Measurements from ENCODE around the gene ZNF106. TPM values are rescaled to one million over a fixed set of nuclear protein-coding genes. Genes with fewer than 3 reads are reported as not detected.

ZNF106 gene
- total RNA-seq (2021) (98.1 and 102 TPM in 2 replicates), Bru-seq, nascent RNA (percentile 80 among the genes with signal in this experiment), BruChase-seq, experiment 1, labeled RNA remaining after a 2-hour chase (percentile 90 among the genes with signal in this experiment), BruChase-seq, experiment 2, labeled RNA remaining after a 6-hour chase (percentile 96 among the genes with signal in this experiment)
- long read RNA-seq, partial matches to known transcripts, result 17 of 50 reads
- long read RNA-seq, other reads (novel, unspliced or antisense), result 33 of 50 reads

DNA sequence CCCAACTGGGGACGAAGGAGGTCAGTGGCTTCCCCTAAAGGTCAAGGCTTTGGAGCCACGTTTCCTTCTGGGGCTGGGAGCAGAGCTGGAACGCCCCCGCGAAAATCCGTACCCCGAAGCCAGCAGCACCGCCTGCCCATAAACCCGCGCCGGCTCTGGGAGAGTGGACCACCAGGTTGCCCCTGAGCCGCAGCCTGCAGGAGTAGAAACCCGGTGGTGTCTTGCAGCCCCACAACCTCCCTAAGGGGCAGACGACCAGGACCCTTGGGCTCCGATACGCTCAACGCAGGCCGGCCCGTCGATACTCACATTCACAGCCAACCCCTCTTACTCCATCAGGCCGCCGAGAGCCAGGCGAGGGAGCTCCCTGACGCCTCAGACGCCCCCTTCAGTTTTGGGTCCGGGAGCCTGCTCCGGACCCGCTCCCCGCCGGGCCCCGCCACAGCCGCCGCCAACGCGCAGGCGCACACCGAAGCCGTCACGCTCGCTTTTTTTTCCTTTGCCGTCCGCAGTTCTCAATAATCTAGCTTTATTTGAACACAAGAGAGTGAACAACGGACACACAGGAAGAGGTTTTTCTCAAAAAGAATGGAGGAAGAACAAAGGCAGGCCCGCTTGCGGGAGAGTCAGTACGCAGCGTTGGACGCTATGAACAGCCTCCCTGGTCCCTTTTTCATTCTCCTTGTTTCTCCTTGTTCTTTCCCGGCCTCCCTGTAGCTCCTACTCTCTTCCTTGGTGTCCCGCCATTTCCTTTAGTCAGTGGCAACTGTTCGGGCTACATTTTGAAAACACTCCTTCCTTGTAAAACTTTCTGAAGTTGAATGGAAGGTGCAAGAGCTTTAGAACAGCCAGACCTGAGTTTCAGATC, at the start of gene ZNF106:
Gene ZNF106 (minus strand): TSS at position 471 of the 868 bp plus-strand sequence. CDS start 18,852 bp downstream, outside the sequence.
- intact Hi-C loops (cut with micrococcal nuclease; ENCODE audit: unreplicated experiment), result loop anchor here (10.0 kb wide), 1 partner anchor 164 kb away; no protein-coding TSS in a partner anchor
- no peaks in the 10 kb centered on the region for H3K36me3 ChIP-seq (ENCODE audit: insufficient read depth, low read length, poor library complexity, severe bottlenecking)
- no peaks in the 10 kb centered on the region for H3K27me3 ChIP-seq (replicated peaks; ENCODE audit: insufficient read depth, low read depth, low read length, poor library complexity)
- no peaks in the 10 kb centered on the region for H3K9me3 ChIP-seq (ENCODE audit: low read depth, low read length, poor library complexity, severe bottlenecking)
- H3K4me1 ChIP-seq (ENCODE audit: insufficient read depth, low read length, poor library complexity, severe bottlenecking), result peaks cover 4% of the 10 kb centered on the region
- TF ChIP-seq, protein P1, sequence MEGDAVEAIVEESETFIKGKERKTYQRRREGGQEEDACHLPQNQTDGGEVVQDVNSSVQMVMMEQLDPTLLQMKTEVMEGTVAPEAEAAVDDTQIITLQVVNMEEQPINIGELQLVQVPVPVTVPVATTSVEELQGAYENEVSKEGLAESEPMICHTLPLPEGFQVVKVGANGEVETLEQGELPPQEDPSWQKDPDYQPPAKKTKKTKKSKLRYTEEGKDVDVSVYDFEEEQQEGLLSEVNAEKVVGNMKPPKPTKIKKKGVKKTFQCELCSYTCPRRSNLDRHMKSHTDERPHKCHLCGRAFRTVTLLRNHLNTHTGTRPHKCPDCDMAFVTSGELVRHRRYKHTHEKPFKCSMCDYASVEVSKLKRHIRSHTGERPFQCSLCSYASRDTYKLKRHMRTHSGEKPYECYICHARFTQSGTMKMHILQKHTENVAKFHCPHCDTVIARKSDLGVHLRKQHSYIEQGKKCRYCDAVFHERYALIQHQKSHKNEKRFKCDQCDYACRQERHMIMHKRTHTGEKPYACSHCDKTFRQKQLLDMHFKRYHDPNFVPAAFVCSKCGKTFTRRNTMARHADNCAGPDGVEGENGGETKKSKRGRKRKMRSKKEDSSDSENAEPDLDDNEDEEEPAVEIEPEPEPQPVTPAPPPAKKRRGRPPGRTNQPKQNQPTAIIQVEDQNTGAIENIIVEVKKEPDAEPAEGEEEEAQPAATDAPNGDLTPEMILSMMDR (conservative IDR thresholded peaks at IDR 0.05; ENCODE audit: low read depth, low read length), result peak; percentile 33; the same call in 1 of the 2 replicates
- TF ChIP-seq EZH2 (IDR thresholded peaks at IDR 0.05; ENCODE audit: borderline replicate concordance, low read depth, low read length, poor library complexity, severe bottlenecking), result no peak
- peak; percentile 94 for DNase-seq (ENCODE audit: low spot score)
- CTCF ChIA-PET, result no interaction called here
- BruUV-seq (replicated peaks), result no TSS peak
- peak within 1 kb of the TSS; percentile 82 for H3K4me3 ChIP-seq (ENCODE audit: low read depth, low read length, poor library complexity, severe bottlenecking)
- H3K27ac ChIP-seq (ENCODE audit: low read depth, low read length, poor library complexity, severe bottlenecking), result peak within 1 kb of the TSS; percentile 95
- POLR2A ChIA-PET (ENCODE audit: low non-redundant PET), result interaction anchor here (0.7 kb wide), 1 partner anchor 8 kb away, joined by 3 read pairs; no protein-coding TSS in a partner anchor

DNA sequence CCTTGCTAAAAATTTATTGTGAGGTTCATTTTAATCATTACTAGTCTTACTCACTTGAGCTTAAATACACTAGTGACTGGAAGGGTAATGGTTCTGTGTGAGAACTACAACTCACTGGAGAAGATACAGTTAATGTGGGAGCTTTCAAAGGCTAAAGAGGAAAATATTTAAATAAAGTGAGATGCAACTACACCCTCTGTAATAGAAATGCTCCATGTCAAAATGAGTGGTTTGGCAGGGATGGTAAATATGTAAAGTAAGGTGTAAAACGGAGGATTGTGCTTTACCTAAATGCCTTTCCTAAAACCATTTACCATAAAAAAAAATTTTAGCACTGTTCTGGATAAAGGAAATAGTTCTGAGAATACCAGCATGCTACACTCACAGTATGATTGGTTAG, 42.3 kb upstream of the ZNF106 start:
- Histone ChIP-seq H3K4me1 (ENCODE audit: insufficient read depth, low read length, poor library complexity, severe bottlenecking) (no peaks in the 10 kb centered on the region), H3K27me3 (replicated peaks; ENCODE audit: insufficient read depth, low read depth, low read length, poor library complexity) (no peaks in the 10 kb centered on the region), H3K4me3 (ENCODE audit: low read depth, low read length, poor library complexity, severe bottlenecking) (no peak overlapping the region), H3K27ac (ENCODE audit: low read depth, low read length, poor library complexity, severe bottlenecking) (no peak overlapping the region), H3K9me3 (ENCODE audit: low read depth, low read length, poor library complexity, severe bottlenecking) (no peaks in the 10 kb centered on the region), H3K36me3 (ENCODE audit: insufficient read depth, low read length, poor library complexity, severe bottlenecking) (peaks cover 45% of the 10 kb centered on the region)
- no TSS peak for BruUV-seq (replicated peaks)
- no peak for TF ChIP-seq EZH2 (IDR thresholded peaks at IDR 0.05; ENCODE audit: borderline replicate concordance, low read depth, low read length, poor library complexity, severe bottlenecking)
- TF ChIP-seq, protein P1 (conservative IDR thresholded peaks at IDR 0.05; ENCODE audit: low read depth, low read length), result no peak
- POLR2A ChIA-PET (ENCODE audit: low non-redundant PET), result no interaction called here
- intact Hi-C loops (cut with micrococcal nuclease; ENCODE audit: unreplicated experiment), result no loop called here
- CTCF ChIA-PET, result no interaction called here
- DNase-seq (ENCODE audit: low spot score), result no peak

DNA sequence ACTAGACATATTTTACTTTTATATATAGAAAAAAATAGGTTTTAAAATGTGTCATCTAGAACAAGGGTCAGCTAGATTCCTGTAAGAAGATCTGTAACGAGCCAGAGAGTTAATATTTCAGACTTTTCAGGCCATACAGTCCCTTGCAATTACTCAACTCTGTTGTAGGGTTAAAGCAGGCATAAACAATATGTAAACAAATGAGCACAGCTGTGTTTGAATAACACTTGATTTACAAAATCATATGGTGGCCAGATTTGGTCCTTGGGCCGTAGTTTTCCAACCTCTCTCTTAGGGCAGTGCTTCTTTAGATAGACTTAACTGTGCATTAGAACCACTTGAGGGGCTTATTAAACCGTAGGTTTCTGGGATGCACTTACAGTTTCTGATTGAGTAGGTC, 38.0 kb upstream of the ZNF106 start:
- H3K36me3 ChIP-seq (ENCODE audit: insufficient read depth, low read length, poor library complexity, severe bottlenecking), result peaks cover 47% of the 10 kb centered on the region
- intact Hi-C loops (cut with micrococcal nuclease; ENCODE audit: unreplicated experiment), result no loop called here
- CTCF ChIA-PET, result no interaction called here

More for the DNA sequence above, 38.0 kb upstream of the ZNF106 start:
- DNase-seq (ENCODE audit: low spot score), result no peak
- no TSS peak for BruUV-seq (replicated peaks)
- no peaks in the 10 kb centered on the region for H3K27me3 ChIP-seq (replicated peaks; ENCODE audit: insufficient read depth, low read depth, low read length, poor library complexity)
- no peak overlapping the region for H3K27ac ChIP-seq (ENCODE audit: low read depth, low read length, poor library complexity, severe bottlenecking)
- no peak overlapping the region for H3K4me3 ChIP-seq (ENCODE audit: low read depth, low read length, poor library complexity, severe bottlenecking)
- POLR2A ChIA-PET (ENCODE audit: low non-redundant PET), result no interaction called here
- no peaks in the 10 kb centered on the region for H3K4me1 ChIP-seq (ENCODE audit: insufficient read depth, low read length, poor library complexity, severe bottlenecking)
- no peaks in the 10 kb centered on the region for H3K9me3 ChIP-seq (ENCODE audit: low read depth, low read length, poor library complexity, severe bottlenecking)
- no peak for TF ChIP-seq EZH2 (IDR thresholded peaks at IDR 0.05; ENCODE audit: borderline replicate concordance, low read depth, low read length, poor library complexity, severe bottlenecking)
- TF ChIP-seq, protein P1 (conservative IDR thresholded peaks at IDR 0.05; ENCODE audit: low read depth, low read length), result no peak
